Measurements from ENCODE around the gene TUBA4B. TPM values are rescaled to one million over a fixed set of nuclear protein-coding genes. Genes with fewer than 3 reads are reported as not detected.

TUBA4B gene
- total RNA-seq, 4 donors from 2014 or later = not detected

DNA sequence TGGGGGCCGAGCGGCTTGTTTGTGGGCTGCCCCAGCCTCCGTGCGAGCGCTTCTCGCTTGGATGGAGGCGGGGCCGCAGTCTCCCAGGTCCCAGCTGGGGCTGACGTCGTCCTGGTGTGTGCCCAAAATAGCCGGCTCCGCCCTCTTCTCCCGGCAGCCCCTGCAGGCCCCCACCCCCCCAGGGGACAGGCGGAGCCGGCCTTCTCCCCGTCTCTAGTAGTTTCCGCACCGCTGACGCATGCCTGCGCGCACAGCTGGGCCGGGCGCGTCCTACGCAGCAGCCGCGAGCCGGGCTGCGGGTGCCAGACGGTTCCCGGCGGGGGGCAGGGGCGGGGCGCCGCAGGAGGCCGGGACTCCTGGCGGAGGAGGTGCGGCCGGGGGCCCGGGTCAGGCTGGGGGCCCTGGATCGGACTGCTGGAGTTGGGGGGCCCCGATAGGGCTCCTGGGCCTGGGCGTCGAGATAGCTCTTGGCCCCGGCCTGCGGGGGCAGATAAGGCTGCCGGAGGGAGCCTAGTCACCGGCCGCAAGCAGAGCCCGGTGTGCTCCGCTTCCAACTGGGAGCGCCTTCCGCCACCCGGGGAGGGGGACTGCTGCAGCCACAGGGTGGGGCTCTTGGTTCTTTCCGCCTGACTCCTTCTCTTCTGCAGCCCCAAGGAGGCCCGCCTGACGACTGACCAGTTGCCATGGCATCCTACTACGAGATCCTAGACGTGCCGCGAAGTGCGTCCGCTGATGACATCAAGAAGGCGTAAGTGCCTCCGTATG lies 26.3 kb downstream of the TUBA4B start, which contains the start of gene DNAJB2:
Gene DNAJB2 (plus strand): TSS at position 216 of the 765 bp plus-strand sequence. CDS start 468 bp downstream, at position 684.
- TF ChIP-seq, protein P1, sequence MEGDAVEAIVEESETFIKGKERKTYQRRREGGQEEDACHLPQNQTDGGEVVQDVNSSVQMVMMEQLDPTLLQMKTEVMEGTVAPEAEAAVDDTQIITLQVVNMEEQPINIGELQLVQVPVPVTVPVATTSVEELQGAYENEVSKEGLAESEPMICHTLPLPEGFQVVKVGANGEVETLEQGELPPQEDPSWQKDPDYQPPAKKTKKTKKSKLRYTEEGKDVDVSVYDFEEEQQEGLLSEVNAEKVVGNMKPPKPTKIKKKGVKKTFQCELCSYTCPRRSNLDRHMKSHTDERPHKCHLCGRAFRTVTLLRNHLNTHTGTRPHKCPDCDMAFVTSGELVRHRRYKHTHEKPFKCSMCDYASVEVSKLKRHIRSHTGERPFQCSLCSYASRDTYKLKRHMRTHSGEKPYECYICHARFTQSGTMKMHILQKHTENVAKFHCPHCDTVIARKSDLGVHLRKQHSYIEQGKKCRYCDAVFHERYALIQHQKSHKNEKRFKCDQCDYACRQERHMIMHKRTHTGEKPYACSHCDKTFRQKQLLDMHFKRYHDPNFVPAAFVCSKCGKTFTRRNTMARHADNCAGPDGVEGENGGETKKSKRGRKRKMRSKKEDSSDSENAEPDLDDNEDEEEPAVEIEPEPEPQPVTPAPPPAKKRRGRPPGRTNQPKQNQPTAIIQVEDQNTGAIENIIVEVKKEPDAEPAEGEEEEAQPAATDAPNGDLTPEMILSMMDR (IDR thresholded peaks at IDR 0.05) = no peak
- ATAC-seq (ENCODE audit: low FRiP score) (peak; percentile 96), DNase-seq (ENCODE audit: low spot score) (peak; percentile 91)

GRCh38 chr2:219279916-219280516 lies 27.0 kb downstream of the TUBA4B start:
- TF ChIP-seq, protein P1 (IDR thresholded peaks at IDR 0.05) = no peak
- ATAC-seq (ENCODE audit: low FRiP score) (peak; percentile 0), DNase-seq (ENCODE audit: low spot score) (no peak)

DNA sequence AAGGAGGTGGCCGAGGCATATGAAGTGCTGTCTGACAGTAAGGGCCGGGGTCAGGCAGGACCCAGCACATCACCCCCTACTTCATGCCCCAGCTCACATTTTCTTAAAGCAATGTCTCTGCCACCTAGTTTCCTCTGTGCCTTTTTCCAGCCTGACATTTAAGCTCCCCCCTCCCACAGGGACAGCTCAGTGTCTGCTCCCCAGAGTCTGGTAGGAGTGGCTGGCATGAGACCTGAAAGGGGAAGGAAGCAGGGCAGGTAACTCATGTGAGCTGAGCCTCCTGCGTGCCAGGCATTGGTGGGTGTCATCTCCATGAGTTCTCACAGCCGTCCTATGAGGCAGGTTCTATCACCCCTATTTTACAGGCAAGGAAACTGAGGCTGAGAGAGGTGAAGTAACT lies 27.6 kb downstream of the TUBA4B start:
- ATAC-seq (ENCODE audit: low FRiP score) (no peak), DNase-seq (ENCODE audit: low spot score) (no peak)
- TF ChIP-seq, protein P1 (IDR thresholded peaks at IDR 0.05) = no peak

DNA sequence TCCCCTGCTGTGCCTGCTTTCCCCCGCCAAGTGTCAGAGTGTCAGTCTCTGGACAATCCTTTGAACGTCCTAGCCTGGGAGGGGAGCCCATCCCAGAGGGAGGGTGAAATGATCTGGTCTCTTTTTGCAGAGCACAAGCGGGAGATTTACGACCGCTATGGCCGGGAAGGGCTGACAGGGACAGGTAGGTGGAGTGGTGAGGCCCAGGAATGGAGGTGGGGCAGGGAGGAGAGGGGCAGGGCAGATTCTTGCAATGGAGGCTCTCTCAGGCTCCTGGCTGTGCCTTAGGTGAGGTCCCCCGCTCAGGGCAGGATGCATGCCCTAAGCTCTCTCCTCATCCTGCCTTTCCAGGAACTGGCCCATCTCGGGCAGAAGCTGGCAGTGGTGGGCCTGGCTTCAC lies 28.5 kb downstream of the TUBA4B start:
- no peak for ATAC-seq (ENCODE audit: low FRiP score)
- DNase-seq (ENCODE audit: low spot score) = no peak
- TF ChIP-seq, protein P1 (IDR thresholded peaks at IDR 0.05) = no peak

- TF ChIP-seq, protein P1 (IDR thresholded peaks at IDR 0.05) = no peak
- ATAC-seq (ENCODE audit: low FRiP score) (no peak), DNase-seq (ENCODE audit: low spot score) (no peak)
Observed at GRCh38 chr2:219282375-219282774, 29.3 kb downstream of the TUBA4B start.

GRCh38 chr2:219282943-219283581 lies 30.0 kb downstream of the TUBA4B start:
- TF ChIP-seq, protein P1 (IDR thresholded peaks at IDR 0.05) = no peak
- no peak for ATAC-seq (ENCODE audit: low FRiP score)
- DNase-seq (ENCODE audit: low spot score) = no peak

Measured in omental fat pad (tissue), 4 donors.